GM21526 (cell line): Measurements from ENCODE around the gene LHPP.
"Not testable (repeated sequence)": the region's sequence is repeated elsewhere in the genome, so short reads cannot be mapped to it uniquely, and the experiment has no call there.

Source experiments
- ATAC-seq: cut with Tn5 transposase; IDR thresholded peaks from one replicate; pipeline ENCODE4 v1.9.1; 2021; ENCODE audit warnings: moderate library complexity; ENCODE audit not compliant: unreplicated experiment, low FRiP score

LHPP gene

GRCh38 chr10:124534231-124534798 lies 72.7 kb downstream of the LHPP start:
- no peak for ATAC-seq

- ATAC-seq: no peak
Observed at GRCh38 chr10:124534826-124535601, 73.4 kb downstream of the LHPP start.

- no peak for ATAC-seq
Observed at GRCh38 chr10:124535731-124536495, 74.3 kb downstream of the LHPP start.

- ATAC-seq: no peak
Observed at GRCh38 chr10:124536496-124537050, 75.0 kb downstream of the LHPP start.

- no peak for ATAC-seq
Observed at GRCh38 chr10:124537166-124537725, 75.6 kb downstream of the LHPP start.

- ATAC-seq: no peak
Observed at GRCh38 chr10:124537891-124538290, 76.3 kb downstream of the LHPP start.

GRCh38 chr10:124538706-124539105 lies 77.1 kb downstream of the LHPP start:
- ATAC-seq: no peak

- peak; percentile 61 for ATAC-seq
Observed at GRCh38 chr10:124539935-124540641, 78.5 kb downstream of the LHPP start.

- ATAC-seq: no peak
Observed at GRCh38 chr10:124541076-124541903, 79.7 kb downstream of the LHPP start.

- ATAC-seq: no peak
Observed at GRCh38 chr10:124542336-124542735, 80.7 kb downstream of the LHPP start.

GRCh38 chr10:124543146-124543545 lies 81.5 kb downstream of the LHPP start:
- no peak for ATAC-seq

- ATAC-seq: no peak
Observed at GRCh38 chr10:124543971-124544370, 82.3 kb downstream of the LHPP start.

- ATAC-seq: no peak
Observed at GRCh38 chr10:124544711-124545110, 83.1 kb downstream of the LHPP start.

- no peak for ATAC-seq
Observed at GRCh38 chr10:124545351-124546054, 83.9 kb downstream of the LHPP start.

- no peak for ATAC-seq
Observed at GRCh38 chr10:124546055-124546369, 84.4 kb downstream of the LHPP start.

- no peak for ATAC-seq
Observed at GRCh38 chr10:124546957-124547646, 85.5 kb downstream of the LHPP start.

GRCh38 chr10:124547647-124548168 lies 86.1 kb downstream of the LHPP start:
- no peak for ATAC-seq

GRCh38 chr10:124549171-124549570 lies 87.5 kb downstream of the LHPP start:
- ATAC-seq: not testable (repeated sequence)
